Fibroblast of villous mesenchyme (primary cell): ENCODE measurements around the gene ABCG2. TPM values are rescaled to one million over a fixed set of nuclear protein-coding genes. Genes with fewer than 3 reads are reported as not detected.
A peak's percentile ranks its signal among the peaks of the same experiment; 100 is the strongest.

Source experiments
- DNase-seq: peaks from one replicate; pipeline ENCODE4 v3.0.0-alpha.2; 2010; ENCODE audit warnings: low read depth
- H3K4me3 ChIP-seq: 2 replicates; pipeline ENCODE4 v1.5.1; 2011; ENCODE audit warnings: low read depth, mild to moderate bottlenecking, low read length
- CTCF ChIP-seq: IDR thresholded peaks from 2 replicates; pipeline ENCODE4 v1.5.1; 2012; ENCODE audit warnings: low read depth, mild to moderate bottlenecking, low read length; ENCODE audit not compliant: insufficient read depth
- total RNA-seq: library from RNA; depleted of rRNA; stranded (reverse); fragments of >200 nt; gene quantifications from 2 replicates; pipeline ENCODE4 v1.2.3, GENCODE V29; 2012

The ABCG2 gene
- total RNA-seq, 1 donor: 2.2 TPM

- peak; percentile 63 for DNase-seq
- no peak overlapping the region for H3K4me3 ChIP-seq
- TF ChIP-seq CTCF: no peak
These were observed 14.9 kb downstream of the ABCG2 start for GRCh38 chr4:88143504-88143903.

GRCh38 chr4:88138561-88138960 lies 19.9 kb downstream of the ABCG2 start:
- peak; percentile 95 for DNase-seq
- H3K4me3 ChIP-seq: no peak overlapping the region
- TF ChIP-seq CTCF: no peak

GRCh38 chr4:88137112-88137511 lies 21.3 kb downstream of the ABCG2 start:
- TF ChIP-seq CTCF: no peak
- DNase-seq: no peak
- no peak overlapping the region for H3K4me3 ChIP-seq

GRCh38 chr4:88136249-88136648 lies 22.2 kb downstream of the ABCG2 start:
- no peak overlapping the region for H3K4me3 ChIP-seq
- TF ChIP-seq CTCF: no peak
- DNase-seq: no peak

- no peak for DNase-seq
- no peak overlapping the region for H3K4me3 ChIP-seq
- no peak for TF ChIP-seq CTCF
These were observed 23.1 kb downstream of the ABCG2 start for GRCh38 chr4:88135356-88135663.

- no peak for DNase-seq
- no peak overlapping the region for H3K4me3 ChIP-seq
- no peak for TF ChIP-seq CTCF
These were observed 23.7 kb downstream of the ABCG2 start for GRCh38 chr4:88134536-88135355.

GRCh38 chr4:88134111-88134510 lies 24.3 kb downstream of the ABCG2 start:
- H3K4me3 ChIP-seq: no peak overlapping the region
- TF ChIP-seq CTCF: no peak

More at GRCh38 chr4:88134111-88134510, 24.3 kb downstream of the ABCG2 start:
- no peak for DNase-seq
